Liver (tissue), 9 donors: ENCODE results near the gene MCM7. TPM values are rescaled to one million over a fixed set of nuclear protein-coding genes. Genes with fewer than 3 reads are reported as not detected.

Experiments
- DNase-seq: peaks from one replicate; pipeline ENCODE4 v3.0.0-alpha.2; 2017; ENCODE audit warnings: low spot score
- H3K27ac ChIP-seq, 2 donors: one replicate each; pipeline ENCODE4 v1.7.0; 2013; ENCODE audit warnings: inconsistent platforms in 2 of 2, low read length in 2 of 2, control low read depth in 1 of 2, low read depth in 1 of 2, mild to moderate bottlenecking in 1 of 2
- H3K27me3 ChIP-seq, 4 donors: one replicate each; pipeline versions ENCODE4 v1.6.1 to v1.7.0; 2013; ENCODE audit warnings: low read length in 3 of 4, inconsistent platforms in 1 of 4, mild to moderate bottlenecking in 1 of 4, moderate library complexity in 1 of 4; ENCODE audit not compliant: control insufficient read depth in 4 of 4, insufficient read depth in 4 of 4
- H3K36me3 ChIP-seq, 4 donors: one replicate each; pipeline versions ENCODE4 v1.6.1 to v1.7.0; 2013; ENCODE audit warnings: low read length in 3 of 4, mild to moderate bottlenecking in 3 of 4, low read depth in 1 of 4, moderate library complexity in 1 of 4; ENCODE audit not compliant: control insufficient read depth in 4 of 4, insufficient read depth in 3 of 4
- H3K4me1 ChIP-seq, 4 donors: one replicate each; pipeline versions ENCODE4 v1.6.1 to v1.7.0; 2013; ENCODE audit warnings: low read length in 3 of 4, mild to moderate bottlenecking in 3 of 4, moderate library complexity in 1 of 4; ENCODE audit not compliant: control insufficient read depth in 4 of 4, insufficient read depth in 4 of 4
- H3K4me3 ChIP-seq, 3 donors: one replicate each; pipeline versions ENCODE4 v1.6.1 to v1.7.0; 2013; ENCODE audit warnings: low read length in 3 of 3, control low read depth in 1 of 3, low read depth in 1 of 3, mild to moderate bottlenecking in 1 of 3
- H3K9ac ChIP-seq, 2 donors: one replicate each; pipeline ENCODE4 v1.7.0; 2013; ENCODE audit warnings: low read length in 2 of 2, mild to moderate bottlenecking in 2 of 2, moderate library complexity in 2 of 2, control low read depth in 1 of 2, low read depth in 1 of 2
- H3K9me3 ChIP-seq, 4 donors: one replicate each; pipeline versions ENCODE4 v1.6.1 to v1.7.0; 2013; ENCODE audit warnings: low read length in 3 of 4; ENCODE audit not compliant: control insufficient read depth in 4 of 4
- CTCF ChIP-seq: fragments of 150-350 bp; IDR thresholded peaks from 2 replicates; pipeline ENCODE4 v1.5.1; 2017; ENCODE audit warnings: improper control_type of control experiment, low read depth, low read length; ENCODE audit not compliant: missing input control
- EGR1 ChIP-seq, 2 donors: IDR thresholded peaks; 2 replicates each; pipeline ENCODE4 v1.6.1; 2016 to 2018; ENCODE audit warnings: antibody characterized with exemption in 2 of 2, low read depth in 2 of 2
- FOXA1 ChIP-seq: IDR thresholded peaks from 2 replicates; pipeline ENCODE4 v1.6.1; 2016; ENCODE audit warnings: antibody characterized with exemption
- FOXA2 ChIP-seq: IDR thresholded peaks from 2 replicates; pipeline ENCODE4 v1.6.1; 2016; ENCODE audit warnings: antibody characterized with exemption
- GABPA ChIP-seq, 2 donors: IDR thresholded peaks in 1 of 2; conservative IDR thresholded peaks in 1 of 2; 2 replicates each; pipeline ENCODE4 v1.6.1; 2016; ENCODE audit warnings: antibody characterized with exemption in 2 of 2, mild to moderate bottlenecking in 1 of 2, moderate library complexity in 1 of 2
- HNF4A ChIP-seq, 2 donors: conservative IDR thresholded peaks; 2 replicates each; pipeline ENCODE4 v1.6.1; 2016; ENCODE audit warnings: antibody characterized with exemption in 2 of 2, mild to moderate bottlenecking in 2 of 2
- HNF4G ChIP-seq: IDR thresholded peaks from 2 replicates; pipeline ENCODE4 v1.6.1; 2016; ENCODE audit warnings: antibody characterized with exemption
- JUND ChIP-seq, 2 donors: IDR thresholded peaks; 2 replicates each; pipeline ENCODE4 v1.6.1; 2016; ENCODE audit warnings: antibody characterized with exemption in 2 of 2
- NR2F2 ChIP-seq: IDR thresholded peaks from 2 replicates; pipeline ENCODE4 v1.6.1; 2016; ENCODE audit warnings: antibody characterized with exemption
- RAD21 ChIP-seq, 2 donors: IDR thresholded peaks; 2 replicates each; pipeline ENCODE4 v1.6.1; 2016; ENCODE audit warnings: antibody characterized with exemption in 2 of 2, mild to moderate bottlenecking in 2 of 2
- SP1 ChIP-seq: IDR thresholded peaks from 2 replicates; pipeline ENCODE4 v1.6.1; 2018; ENCODE audit warnings: antibody characterized with exemption, mild to moderate bottlenecking
- TAF1 ChIP-seq: conservative IDR thresholded peaks from 2 replicates; pipeline ENCODE4 v1.6.1; 2016; ENCODE audit warnings: antibody characterized with exemption, mild to moderate bottlenecking
- YY1 ChIP-seq: IDR thresholded peaks from 2 replicates; pipeline ENCODE4 v1.6.1; 2016; ENCODE audit warnings: antibody characterized with exemption, mild to moderate bottlenecking
- ZBTB33 ChIP-seq: IDR thresholded peaks from 2 replicates; pipeline ENCODE4 v1.6.1; 2016; ENCODE audit warnings: antibody characterized with exemption
- WGBS: extraction: QIAGEN DNeasy Blood & Tissue Kit; methylation state at CpG from one replicate; pipeline ENCODE4 v1.1.7; 2013; 5-methylcytosine and 5-hydroxymethylcytosine counted together
- polyA plus RNA-seq, 2 donors: library from polyadenylated mRNA; stranded (reverse) in 1 of 2; unstranded in 1 of 2; fragments of 200-250 nt in 1 of 2; fragments of >200 nt in 1 of 2; fragmentation: Nextera tagmentation in 1 of 2; extraction: Ambion mirVana in 1 of 2; gene quantifications; one replicate each; pipeline versions ENCODE4 v1.2.1 to v1.2.3, GENCODE V29; 2013 to 2015
- total RNA-seq, 2 donors: library from RNA; depleted of rRNA; stranded (reverse); fragments of >200 nt; gene quantifications; one replicate each; pipeline ENCODE4 v1.2.3, GENCODE V29; 2014
- TF ChIP-seq, protein P1 (sequence below): IDR thresholded peaks from 2 replicates; pipeline ENCODE4 v1.6.1; 2016; ENCODE audit warnings: antibody characterized with exemption
- TF ChIP-seq, protein P2 (sequence below): IDR thresholded peaks from 2 replicates; pipeline ENCODE4 v1.6.1; 2016; ENCODE audit warnings: antibody characterized with exemption, mild to moderate bottlenecking
- TF ChIP-seq, protein P3 (sequence below): IDR thresholded peaks from 2 replicates; pipeline ENCODE4 v1.6.1; 2016; ENCODE audit warnings: antibody characterized with exemption
- donor health status: healthy.
- donor health status: healthy.
- donor health status: healthy.
- donor health status: healthy.
- donor health status: healthy.

The MCM7 gene
- total and polyA plus RNA-seq, 4 donors: 12.6 to 143 (median 17.6) TPM

DNA sequence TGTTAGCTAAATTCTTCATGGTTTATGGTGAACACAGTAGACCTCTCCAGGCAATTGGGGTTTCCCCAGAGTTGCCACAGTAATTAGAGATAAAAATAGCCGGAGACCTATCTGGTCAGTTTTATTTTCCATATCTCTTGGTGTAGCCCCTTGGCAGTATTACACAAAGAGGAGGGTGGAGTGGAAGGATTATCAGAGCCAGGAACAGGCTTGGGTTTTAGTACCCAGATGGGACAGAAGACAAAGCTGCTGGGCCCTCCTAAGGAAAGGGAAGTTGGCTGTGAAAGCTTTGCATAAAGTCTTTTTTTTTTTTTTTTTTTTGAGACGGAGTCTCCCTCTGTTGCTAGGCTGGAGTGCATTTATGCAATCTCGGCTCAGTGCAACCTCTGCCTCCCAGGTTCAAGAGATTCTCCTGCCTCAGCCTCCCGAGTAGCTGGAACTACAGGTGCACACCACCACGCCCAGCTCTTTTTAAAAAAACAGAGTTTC, 41.9 kb downstream of the MCM7 start:
- H3K27ac ChIP-seq: no peak overlapping the region
- no peak overlapping the region for H3K4me3 ChIP-seq
- peaks cover 0 to 3% (median 0%) of the 10 kb centered on the region in 4 donors for H3K4me1 ChIP-seq
- 79% methylated on average over 5 of the region's 5 CpGs for WGBS
- TF ChIP-seq JUND (IDR thresholded peaks at IDR 0.05) (no peak), HNF4A (conservative IDR thresholded peaks at IDR 0.05) (no peak), SP1 (no peak), CTCF (no peak), HNF4G (no peak), FOXA2 (no peak), NR2F2 (no peak), TAF1 (no peak), ZBTB33 (no peak), FOXA1 (no peak), GABPA (IDR thresholded peaks at IDR 0.05 in 1 of 2, conservative IDR thresholded peaks at IDR 0.05 in 1 of 2) (no peak), YY1 (no peak), RAD21 (IDR thresholded peaks at IDR 0.05) (no peak), EGR1 (IDR thresholded peaks at IDR 0.05; ENCODE audit: low read depth in 2 of 2) (no peak)
- TF ChIP-seq, protein P1, sequence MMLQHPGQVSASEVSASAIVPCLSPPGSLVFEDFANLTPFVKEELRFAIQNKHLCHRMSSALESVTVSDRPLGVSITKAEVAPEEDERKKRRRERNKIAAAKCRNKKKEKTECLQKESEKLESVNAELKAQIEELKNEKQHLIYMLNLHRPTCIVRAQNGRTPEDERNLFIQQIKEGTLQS: no peak
- TF ChIP-seq, protein P2, sequence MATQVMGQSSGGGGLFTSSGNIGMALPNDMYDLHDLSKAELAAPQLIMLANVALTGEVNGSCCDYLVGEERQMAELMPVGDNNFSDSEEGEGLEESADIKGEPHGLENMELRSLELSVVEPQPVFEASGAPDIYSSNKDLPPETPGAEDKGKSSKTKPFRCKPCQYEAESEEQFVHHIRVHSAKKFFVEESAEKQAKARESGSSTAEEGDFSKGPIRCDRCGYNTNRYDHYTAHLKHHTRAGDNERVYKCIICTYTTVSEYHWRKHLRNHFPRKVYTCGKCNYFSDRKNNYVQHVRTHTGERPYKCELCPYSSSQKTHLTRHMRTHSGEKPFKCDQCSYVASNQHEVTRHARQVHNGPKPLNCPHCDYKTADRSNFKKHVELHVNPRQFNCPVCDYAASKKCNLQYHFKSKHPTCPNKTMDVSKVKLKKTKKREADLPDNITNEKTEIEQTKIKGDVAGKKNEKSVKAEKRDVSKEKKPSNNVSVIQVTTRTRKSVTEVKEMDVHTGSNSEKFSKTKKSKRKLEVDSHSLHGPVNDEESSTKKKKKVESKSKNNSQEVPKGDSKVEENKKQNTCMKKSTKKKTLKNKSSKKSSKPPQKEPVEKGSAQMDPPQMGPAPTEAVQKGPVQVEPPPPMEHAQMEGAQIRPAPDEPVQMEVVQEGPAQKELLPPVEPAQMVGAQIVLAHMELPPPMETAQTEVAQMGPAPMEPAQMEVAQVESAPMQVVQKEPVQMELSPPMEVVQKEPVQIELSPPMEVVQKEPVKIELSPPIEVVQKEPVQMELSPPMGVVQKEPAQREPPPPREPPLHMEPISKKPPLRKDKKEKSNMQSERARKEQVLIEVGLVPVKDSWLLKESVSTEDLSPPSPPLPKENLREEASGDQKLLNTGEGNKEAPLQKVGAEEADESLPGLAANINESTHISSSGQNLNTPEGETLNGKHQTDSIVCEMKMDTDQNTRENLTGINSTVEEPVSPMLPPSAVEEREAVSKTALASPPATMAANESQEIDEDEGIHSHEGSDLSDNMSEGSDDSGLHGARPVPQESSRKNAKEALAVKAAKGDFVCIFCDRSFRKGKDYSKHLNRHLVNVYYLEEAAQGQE: no peak
- TF ChIP-seq, protein P3, sequence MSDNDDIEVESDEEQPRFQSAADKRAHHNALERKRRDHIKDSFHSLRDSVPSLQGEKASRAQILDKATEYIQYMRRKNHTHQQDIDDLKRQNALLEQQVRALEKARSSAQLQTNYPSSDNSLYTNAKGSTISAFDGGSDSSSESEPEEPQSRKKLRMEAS: no peak
- H3K9me3 ChIP-seq: no peaks in the 10 kb centered on the region
- no peak overlapping the region for H3K9ac ChIP-seq
- no peaks in the 10 kb centered on the region for H3K27me3 ChIP-seq
- peaks cover 3 to 42% (median 32%) of the 10 kb centered on the region in 4 donors for H3K36me3 ChIP-seq
- DNase-seq: no peak
